Thoracic aorta endothelial cell (primary cell): ENCODE data around the gene SPTBN2. TPM values are rescaled to one million over a fixed set of nuclear protein-coding genes. Genes with fewer than 3 reads are reported as not detected.

Source experiments
- small RNA-seq: library from RNA; depleted of rRNA; stranded (forward); fragments of <200 nt; gene quantifications from one replicate; pipeline ENCODE3, GENCODE V24; 2012
- total RNA-seq: library from RNA; depleted of rRNA; stranded (reverse); fragments of >200 nt; gene quantifications from 2 replicates; pipeline ENCODE4 v1.2.3, GENCODE V29; 2012

Gene SPTBN2
- 37.2 and 40.0 TPM in 2 replicates for total RNA-seq

GRCh38 chr11:66728693-66729385, at the start of gene SPTBN2:
TSS of gene SPTBN2 (minus strand) at chr11:66729216. CDS start at chr11:66721240, 7,976 bp downstream.

GRCh38 chr11:66677599-66678375, 51.2 kb downstream of the SPTBN2 start, which contains the start of gene RBM4B:
TSS of gene RBM4B (minus strand) at chr11:66677887. CDS start at chr11:66677079, 808 bp downstream.

GRCh38 chr11:66638177-66639065, 90.6 kb downstream of the SPTBN2 start, which contains the start of gene RBM4:
TSS of gene RBM4 (plus strand) at chr11:66638703. CDS start at chr11:66639712, 1,009 bp downstream.

Small RNA genes lying within 50 kb of the gene (small RNA-seq; reads per million reads assigned to genes)
- not detected for gene RN7SL12P

Other genes starting within 250 kb of the SPTBN2 start
- gene DPP3, start 248.8 kb downstream of the SPTBN2 start, total RNA-seq = 49.6 and 55.1 TPM in 2 replicates
- gene BBS1, start 218.6 kb downstream of the SPTBN2 start, total RNA-seq = 27.9 and 34.2 TPM in 2 replicates
- 8.9 and 12.6 TPM in 2 replicates for gene ZDHHC24, start 183.2 kb downstream of the SPTBN2 start, total RNA-seq
- gene ACTN3, start 182.3 kb downstream of the SPTBN2 start, total RNA-seq = under 0.01 TPM in 1 of 2 replicates, not detected in the other
- 7.4 and 10.0 TPM in 2 replicates for gene CTSF, start 160.6 kb downstream of the SPTBN2 start, total RNA-seq
- 0.27 and 0.50 TPM in 2 replicates for gene CCDC87, start 136.2 kb downstream of the SPTBN2 start, total RNA-seq
- gene CCS, start 136.0 kb downstream of the SPTBN2 start, total RNA-seq = 23.8 and 25.4 TPM in 2 replicates
- 40.0 and 55.8 TPM in 2 replicates for gene RBM14, start 112.6 kb downstream of the SPTBN2 start, total RNA-seq
- 93.0 and 96.8 TPM in 2 replicates for gene RBM4, start 90.5 kb downstream of the SPTBN2 start, total RNA-seq
- gene RBM4B, start 51.3 kb downstream of the SPTBN2 start, total RNA-seq = 18.2 TPM in 2 replicates
- 13.3 and 14.0 TPM in 2 replicates for gene RCE1, start 114.2 kb upstream of the SPTBN2 start, total RNA-seq
- gene LRFN4, start 127.8 kb upstream of the SPTBN2 start, total RNA-seq = 14.9 and 24.2 TPM in 2 replicates
- gene PC, start 229.2 kb upstream of the SPTBN2 start, total RNA-seq = 8.9 and 9.2 TPM in 2 replicates
- not detected in 2 replicates for gene C11orf86, start 246.1 kb upstream of the SPTBN2 start, total RNA-seq